ENCODE data around the gene JMJD6.

JMJD6 gene

GRCh38 chr17:76676629-76677028 lies 49.8 kb downstream of the JMJD6 start:
- DNase-seq, result no peak

- DNase-seq, result no peak
Observed at GRCh38 chr17:76675648-76676047, 50.8 kb downstream of the JMJD6 start.

GRCh38 chr17:76674600-76674999 lies 51.8 kb downstream of the JMJD6 start:
- DNase-seq, result no peak

DNA sequence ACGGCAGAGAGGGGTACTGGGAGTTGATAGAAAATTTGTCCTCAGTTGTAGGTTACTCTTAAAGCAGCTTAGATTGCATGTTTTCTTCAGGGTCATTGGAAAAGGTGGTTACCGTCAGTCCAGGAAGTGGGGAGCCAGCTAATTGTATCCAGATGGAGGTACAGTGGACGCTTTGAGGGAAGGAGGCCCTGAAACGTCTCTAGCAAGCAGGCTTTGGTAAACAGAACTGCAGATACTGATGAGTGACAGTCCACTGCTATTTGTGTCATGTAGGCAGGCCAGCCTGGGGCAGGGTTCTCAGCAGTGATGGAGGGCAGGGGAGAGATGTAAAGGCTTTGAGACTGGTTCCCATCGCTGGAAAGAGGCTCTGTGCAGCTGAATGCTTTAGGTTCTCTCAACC lies 52.7 kb downstream of the JMJD6 start:
- no peak for DNase-seq

GRCh38 chr17:76672892-76673291 lies 53.5 kb downstream of the JMJD6 start:
- no peak for DNase-seq

GRCh38 chr17:76672270-76672851 lies 54.0 kb downstream of the JMJD6 start:
- DNase-seq, result no peak

- DNase-seq, result no peak
Observed at GRCh38 chr17:76671912-76672262, 54.5 kb downstream of the JMJD6 start.

GRCh38 chr17:76671123-76671911 lies 55.1 kb downstream of the JMJD6 start:
- DNase-seq, result peak; percentile 97

GRCh38 chr17:76670718-76671122 lies 55.7 kb downstream of the JMJD6 start:
- no peak for DNase-seq

GRCh38 chr17:76670020-76670717 lies 56.2 kb downstream of the JMJD6 start:
- DNase-seq, result peak; percentile 66

All from NCI-H1048 (cell line).